ENCODE data around the gene IFT20.
"Not testable (repeated sequence)": the region's sequence is repeated elsewhere in the genome, so short reads cannot be mapped to it uniquely, and the experiment has no call there.

Gene IFT20

DNA sequence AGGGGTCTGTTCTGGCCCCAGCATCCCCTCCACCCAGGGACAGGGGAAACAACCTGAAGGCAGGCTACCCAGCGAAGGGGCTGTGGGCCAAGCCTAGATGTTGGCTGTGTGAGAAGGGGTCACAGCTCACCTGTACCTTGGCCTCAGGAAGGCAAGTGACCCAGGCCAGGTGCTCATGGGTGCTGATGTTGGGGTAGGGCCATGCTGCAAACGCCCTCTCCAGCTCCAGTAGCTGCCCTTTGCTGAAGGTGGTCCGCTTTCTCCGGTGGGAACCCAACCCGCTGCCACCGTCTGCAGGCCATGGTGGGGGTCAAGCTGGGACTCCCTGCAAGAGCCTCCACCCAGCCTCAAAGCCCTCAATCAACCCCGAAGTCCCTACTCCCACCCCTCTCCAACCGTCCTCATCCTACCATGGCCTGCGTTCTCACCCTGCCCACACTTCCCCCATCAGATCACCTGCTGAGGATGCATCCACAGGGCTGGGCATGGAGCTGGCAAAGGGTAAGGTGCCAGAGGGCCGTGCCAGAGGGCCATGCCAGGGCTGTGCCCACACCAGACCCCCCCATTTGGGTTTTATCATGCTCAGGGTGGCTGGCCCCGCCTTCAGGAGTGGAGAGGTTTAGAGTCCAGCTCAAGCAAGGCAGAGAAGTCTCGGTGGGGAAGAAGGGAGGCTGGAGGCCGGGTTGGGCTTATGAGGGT lies 29.5 kb upstream of the IFT20 start, which contains the start of gene SEBOX:
Gene SEBOX, minus strand, starts transcription at position 535 of the 699 bp plus-strand sequence. Its CDS starts 48 bp downstream, at position 487.
- DNase-seq (ENCODE audit: low spot score), result no peak

DNA sequence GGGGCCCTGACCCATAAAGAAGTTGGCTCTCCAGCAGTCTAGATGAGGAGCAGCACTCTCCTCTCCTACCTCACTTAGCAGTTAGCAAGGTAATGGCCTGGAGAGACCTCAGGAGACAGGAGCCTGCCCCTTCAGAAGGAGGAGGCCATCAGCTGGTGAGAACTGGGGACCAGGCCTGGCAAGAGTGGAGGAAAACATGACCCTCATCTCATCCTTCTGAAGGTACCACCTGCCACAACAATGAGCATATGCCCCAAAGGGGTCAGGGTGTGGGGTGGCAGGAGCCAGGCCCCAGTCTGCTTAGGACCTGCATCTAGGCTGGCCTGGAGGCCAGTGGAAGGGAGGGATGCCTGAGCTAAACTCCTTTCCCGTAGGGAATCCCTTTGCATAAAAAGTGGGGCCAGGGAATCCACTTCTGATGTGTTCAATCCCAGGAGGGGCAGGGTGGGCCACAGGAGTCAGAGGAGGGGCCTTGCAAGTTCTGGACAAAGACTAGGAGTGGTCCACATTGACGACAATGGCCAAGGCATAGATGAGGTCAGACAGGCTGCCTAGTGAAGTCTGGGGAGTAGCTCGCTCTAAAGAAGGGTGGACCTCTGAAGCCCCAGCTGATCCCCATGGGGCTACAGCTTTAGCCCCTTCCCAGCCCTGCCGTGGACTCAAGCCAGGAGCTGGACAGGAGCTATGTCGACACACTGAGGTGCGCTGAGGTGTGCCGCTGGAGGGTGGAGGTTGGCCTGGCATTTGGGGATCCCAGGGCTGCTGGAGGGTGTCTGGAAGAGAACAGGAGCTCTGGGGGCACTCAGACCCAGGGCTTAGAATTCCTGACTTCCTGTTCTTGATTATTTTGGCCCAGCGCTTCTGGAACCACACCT lies 28.7 kb upstream of the IFT20 start:
- no peak for DNase-seq (ENCODE audit: low spot score)

DNA sequence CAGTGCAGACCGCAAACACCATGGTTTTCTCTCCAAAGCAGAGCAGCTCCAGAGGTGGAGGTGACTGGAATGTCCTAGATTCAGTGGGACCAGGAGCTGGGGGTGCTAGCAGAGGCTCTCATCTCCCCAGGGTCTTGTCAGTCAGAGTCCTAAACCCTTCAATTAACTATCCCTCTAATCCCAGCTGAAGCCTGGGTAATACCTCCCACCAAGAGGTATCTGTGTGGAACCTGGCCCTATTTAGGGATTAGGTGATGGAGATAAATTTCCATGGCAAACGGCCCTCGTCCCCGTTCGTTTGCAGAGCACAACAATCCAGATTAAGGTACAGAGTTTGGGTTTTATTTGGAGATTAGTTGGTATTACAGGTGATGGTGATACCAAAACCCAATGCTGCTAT lies 27.9 kb upstream of the IFT20 start:
- no peak for DNase-seq (ENCODE audit: low spot score)

DNA sequence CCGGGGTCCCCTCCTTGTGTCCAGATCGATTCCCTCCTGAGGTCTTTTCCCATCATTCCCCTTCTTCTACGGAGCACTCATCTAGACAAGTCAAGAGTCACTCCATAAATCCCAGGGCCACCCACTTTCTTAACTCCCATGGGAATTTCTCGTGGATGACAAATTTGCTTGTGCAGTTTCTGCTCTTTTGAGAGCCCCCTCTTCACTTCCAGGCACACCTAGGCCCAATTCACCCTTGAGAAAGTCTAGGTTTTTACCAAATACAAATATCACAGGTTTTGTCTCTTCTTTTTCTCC lies 22.6 kb upstream of the IFT20 start:
- no peak for DNase-seq (ENCODE audit: low spot score)

DNA sequence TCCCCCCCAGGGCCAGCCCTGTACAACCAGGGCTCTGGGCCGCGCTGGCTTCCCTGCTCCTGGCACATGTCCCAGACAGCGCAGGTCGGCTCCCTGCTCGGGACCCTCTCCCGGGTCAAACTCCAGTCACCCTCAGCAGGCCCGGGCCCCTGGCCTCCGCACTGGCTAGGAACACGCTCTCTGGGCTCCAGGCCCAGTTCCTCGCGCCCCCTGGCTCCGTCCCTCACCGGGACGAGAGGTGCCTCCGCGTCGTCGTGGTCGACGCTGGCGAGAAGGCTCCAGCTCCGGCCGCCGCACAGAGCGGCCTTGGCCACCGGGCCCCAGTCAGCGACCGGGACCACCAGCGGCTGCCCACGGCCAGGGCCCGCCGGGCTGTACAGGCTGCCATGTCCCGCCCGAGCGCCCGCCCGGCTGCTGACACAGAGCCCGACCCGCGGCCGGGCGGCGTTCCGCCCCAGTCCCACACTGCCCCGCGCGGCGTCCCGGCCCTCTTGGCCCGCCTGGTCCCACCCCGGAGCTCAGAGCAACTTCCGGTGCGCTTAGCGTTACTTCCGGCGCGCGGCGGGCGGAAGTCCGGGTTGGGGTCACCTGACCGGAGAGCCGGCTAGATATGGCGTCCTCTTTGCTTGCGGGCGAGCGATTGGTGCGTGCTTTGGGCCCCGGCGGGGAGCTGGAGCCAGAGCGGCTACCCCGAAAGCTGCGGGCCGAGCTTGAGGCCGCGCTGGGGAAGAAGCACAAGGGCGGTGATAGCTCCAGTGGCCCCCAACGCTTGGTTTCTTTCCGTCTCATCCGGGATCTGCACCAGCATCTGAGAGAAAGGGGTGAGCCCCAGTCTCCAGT lies 22.0 kb upstream of the IFT20 start, which contains the start of gene POLDIP2:
Gene POLDIP2, minus strand, starts transcription at position 467 of the 840 bp plus-strand sequence. Its CDS starts 79 bp downstream, at position 388.
- peak; percentile 93 for DNase-seq (ENCODE audit: low spot score)

DNA sequence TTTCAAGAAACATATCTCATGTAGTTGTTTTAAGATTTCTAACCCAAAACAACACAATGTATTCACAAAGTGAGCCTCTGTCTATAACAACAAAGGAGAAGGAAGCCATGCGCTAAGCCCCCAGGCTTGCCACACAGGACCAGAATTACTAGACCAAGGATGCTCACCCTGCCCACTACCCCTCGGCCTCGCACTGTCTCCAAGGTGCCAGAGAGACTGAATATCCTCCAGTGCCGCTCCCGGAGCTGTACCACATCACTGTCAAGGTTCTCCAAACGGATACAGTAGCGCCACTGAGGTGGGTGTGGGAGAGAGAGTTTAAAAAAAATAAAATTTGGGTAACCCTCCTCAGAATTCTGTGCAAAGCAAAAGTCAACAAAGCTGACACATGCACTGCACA lies 15.0 kb upstream of the IFT20 start:
- DNase-seq (ENCODE audit: low spot score), result no peak

DNA sequence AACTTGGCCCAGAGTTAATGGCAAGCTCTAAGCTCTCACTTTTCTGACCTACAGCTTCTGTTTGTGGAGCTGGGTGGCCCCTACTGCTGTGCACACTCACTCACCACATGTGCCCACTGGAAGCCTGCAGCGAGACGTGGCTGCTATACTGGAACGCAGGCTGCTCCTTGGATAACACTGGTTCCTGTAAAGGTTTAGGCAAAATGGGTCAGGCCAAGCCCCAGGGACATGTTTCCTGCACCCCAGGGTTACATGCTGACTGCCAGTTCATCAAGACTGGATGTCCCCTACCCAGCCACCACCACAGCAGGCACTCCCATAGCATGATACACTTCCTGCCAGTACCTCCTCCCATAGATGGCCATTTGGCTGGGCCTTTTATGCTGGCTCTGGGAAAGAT lies 13.7 kb upstream of the IFT20 start:
- no peak for DNase-seq (ENCODE audit: low spot score)

DNA sequence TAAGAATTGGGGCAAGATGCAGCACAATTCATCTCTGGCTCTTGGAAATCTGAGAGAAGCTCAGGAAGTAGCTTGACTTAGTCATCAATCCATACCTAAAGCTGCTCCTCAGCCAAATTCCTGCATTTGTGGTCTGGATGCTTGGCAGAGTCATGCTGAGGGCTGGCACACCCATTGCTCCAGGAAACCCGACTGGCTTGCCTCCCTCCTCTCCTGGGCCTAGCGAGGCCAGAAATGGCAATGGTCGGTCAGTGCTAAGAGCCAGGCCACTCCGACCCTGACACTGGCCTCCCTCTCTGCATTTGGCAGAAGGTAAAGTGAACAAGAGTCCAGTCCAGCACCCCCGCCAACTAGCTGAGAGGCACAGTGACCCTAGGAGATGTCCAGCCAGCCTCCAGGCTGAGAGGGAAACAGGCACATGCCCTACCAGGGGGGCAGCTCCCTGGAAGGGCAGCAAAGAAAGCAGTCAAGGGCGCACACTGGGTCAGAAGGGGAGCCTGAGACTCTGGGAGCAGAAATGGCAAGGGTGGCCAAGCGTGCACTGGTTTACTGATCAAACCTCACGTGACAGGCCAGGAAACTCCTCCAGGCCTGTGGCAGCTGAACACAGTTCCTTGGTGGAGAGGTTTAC lies 12.1 kb upstream of the IFT20 start:
- DNase-seq (ENCODE audit: low spot score), result no peak

DNA sequence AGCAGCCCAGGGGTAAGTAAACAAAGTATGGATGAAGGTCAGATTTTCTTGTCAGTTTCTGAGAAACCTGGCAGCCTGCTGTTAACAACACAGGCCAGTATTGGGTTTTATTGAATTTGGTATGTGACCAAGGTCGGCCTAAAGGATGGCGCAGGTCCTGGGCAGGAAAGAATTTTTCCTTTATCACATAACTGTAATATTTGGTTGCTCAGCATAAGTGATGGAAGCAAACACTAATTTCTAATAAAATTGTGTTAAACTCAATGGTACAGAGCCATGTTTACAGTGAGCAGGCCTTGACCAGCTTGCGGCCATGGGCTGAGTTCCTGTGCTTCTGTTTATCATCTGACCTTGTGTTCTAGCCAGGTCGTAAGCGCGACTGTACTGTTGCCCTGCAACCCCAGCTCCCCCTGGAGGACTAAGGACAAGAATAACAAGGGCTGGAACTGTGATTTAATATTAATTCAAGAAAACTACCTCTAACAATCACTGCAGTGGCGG lies 11.5 kb upstream of the IFT20 start:
- DNase-seq (ENCODE audit: low spot score), result no peak

DNA sequence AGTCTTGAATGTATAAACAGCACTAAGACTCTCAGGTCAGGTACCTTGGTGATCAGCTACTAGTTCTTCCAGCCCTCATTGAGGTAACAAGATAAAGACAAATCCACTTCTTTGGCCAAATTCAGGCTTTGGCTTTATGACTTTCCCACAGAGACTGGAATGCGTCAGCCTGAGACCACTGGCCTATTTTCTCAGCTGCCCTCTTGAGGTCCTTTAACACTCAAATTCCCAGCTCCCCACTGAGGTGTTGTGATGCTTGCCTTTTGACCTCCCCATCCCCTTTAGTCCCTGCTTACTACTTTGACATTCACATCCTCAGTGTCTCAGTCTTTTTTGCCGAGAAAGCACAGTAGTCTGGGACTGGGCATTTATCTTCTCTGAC lies 10.9 kb upstream of the IFT20 start:
- DNase-seq (ENCODE audit: low spot score), result no peak

DNA sequence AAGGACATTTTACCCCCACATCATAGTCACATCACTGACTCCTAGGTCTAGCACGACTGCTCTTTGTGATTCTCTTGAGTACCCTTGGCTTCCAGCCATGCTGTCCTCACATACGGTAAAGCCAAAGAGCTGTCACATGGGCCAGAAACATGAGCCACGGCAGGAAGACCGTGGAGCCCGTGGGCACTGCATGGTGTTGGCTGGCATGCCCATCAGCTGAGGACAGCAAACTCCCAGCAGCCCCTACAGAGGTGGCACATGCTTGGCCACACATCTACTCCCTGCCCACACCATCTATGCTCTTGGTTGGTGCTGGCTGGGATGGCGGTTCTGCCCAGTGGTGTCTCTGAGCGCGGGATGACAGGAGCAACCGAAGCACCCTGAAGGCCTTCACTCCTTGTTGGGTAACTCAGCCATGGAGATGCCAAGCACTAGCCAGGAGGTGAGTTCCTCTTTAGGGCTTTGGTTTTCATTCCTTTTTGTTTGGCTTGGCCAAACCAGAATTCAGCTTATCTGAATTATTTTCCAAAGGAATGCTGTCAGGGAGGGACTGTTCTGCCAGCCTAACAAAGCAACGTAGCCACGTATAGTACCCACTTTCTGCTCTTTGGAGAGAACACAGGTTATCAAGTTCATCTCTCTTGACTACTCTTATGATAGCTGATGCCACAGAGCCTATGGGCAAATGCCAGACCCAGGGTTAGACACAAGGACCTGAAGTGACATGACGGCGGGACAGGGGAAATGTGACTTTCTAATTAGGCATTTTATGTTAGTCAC lies 10.3 kb upstream of the IFT20 start:
- DNase-seq (ENCODE audit: low spot score), result no peak

DNA sequence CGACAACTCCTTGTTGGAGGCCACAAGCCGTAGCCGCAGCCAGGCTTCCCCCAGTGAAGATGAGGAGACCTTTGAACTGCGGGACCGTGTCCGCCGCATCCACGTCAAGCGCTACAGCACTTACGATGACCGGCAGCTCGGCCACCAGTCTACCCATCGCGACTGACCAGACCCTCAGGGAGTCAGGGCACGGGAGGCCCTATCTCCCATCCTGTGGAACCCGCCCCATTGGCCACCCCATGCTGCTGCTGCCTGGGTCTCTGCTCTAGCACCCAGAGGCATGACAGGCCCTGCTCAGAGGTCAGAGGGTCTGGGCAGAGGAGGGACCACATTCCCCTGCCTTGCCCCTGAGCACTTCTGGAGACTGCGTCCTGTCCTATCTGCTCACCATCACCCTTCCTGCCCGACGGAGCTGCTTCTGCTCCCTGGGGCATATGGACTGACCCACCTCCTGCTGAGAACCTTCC lies 9.2 kb upstream of the IFT20 start:
- no peak for DNase-seq (ENCODE audit: low spot score)

DNA sequence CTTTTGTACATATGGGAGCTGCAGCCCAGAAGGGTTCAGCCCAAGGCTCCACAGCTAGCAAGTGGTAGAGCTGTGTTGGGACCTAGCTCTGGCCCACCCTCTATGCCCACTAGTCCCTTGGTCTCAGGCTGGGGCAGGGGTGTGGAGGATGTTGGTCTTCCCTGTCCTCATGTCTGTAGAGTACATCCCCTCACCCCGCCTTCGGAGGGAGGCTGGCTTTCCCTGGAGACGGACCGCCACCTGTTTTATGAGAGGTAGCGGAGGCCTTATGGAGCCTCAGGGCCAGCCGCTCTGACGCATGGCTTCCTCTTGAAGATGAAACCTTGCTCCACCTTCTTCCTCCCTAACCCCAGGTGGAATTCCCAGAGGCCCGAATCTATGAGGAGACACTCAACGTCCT lies 8.7 kb upstream of the IFT20 start:
- no peak for DNase-seq (ENCODE audit: low spot score)

DNA sequence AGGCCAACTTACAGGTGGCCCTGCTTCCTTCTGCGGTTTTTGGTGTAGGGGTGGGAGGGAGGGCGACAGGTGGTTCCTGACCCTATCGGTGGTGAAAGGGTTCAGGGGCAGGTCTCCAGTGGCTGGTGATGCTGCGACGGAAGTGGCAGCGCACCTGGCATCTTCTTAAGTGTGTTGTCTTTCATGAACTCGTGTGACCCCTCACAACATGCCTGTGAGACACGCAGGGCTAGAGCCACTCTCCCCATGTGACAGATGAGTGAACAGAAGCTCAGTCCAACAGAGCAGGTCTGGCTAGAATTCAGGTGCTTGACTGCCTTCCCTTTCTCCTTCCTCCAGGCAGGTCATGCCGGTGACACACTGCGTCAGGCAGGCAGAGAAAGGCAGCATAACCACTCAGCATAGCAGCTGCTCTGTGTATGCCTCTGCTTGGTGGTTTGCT lies 8.2 kb upstream of the IFT20 start:
- no peak for DNase-seq (ENCODE audit: low spot score)

DNA sequence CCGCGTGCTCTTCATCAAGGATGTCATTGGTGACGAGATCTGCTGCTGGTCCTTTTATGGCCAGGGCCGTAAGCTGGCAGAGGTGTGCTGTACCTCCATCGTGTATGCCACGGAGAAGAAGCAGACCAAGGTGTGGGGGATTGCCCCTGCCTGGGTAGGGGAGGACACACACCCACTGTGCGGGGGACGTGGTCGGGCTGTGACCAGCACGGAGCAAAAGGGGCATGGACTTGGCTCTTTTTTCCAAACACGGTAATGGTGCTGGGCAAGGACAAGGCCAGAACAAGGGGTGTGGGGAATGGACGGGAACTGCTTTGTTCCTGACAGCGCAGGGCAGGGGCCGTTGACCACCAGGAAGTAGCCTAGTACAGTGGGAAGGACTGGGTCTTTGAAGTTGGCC lies 7.0 kb upstream of the IFT20 start:
- no peak for DNase-seq (ENCODE audit: low spot score)

DNA sequence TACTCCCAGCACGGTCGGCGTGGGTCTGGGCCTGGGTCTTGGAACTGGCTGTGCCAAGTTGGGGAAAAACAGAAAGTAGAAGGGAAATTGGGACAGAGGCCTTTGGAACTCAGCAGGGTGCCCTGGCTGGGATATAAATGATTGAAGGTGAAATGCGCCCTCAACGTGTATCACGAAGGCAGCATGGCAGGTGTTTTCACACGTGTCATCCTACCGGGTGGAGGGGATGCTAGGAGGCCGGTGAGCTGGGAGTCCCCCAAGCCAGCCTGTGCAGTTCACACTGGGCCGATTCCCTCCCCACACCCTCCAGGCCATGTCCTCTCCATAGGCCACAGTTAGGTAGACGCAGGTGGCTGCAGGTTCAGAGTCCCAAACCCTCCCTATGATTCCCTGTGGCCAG lies 6.2 kb upstream of the IFT20 start:
- no peak for DNase-seq (ENCODE audit: low spot score)

DNA sequence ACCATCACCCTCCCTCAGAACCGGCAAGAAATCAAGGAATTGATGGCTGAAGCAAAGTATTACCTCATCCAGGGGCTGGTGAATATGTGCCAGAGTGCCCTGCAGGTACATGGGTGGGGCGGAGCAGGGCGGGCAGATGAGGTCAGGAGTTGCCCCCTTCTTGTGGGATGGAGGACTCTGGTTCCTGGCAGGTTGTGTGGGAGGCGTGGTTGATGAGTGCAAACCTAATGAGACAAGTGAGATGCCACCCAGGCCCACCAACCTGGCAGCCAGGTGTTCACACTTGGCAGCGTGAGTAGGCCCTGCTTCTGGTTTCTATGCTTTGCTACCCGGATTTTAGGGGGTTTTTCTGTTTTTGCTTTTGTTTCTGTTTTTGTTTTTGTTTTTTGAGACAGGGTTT lies 5.1 kb upstream of the IFT20 start:
- no peak for DNase-seq (ENCODE audit: low spot score)

DNA sequence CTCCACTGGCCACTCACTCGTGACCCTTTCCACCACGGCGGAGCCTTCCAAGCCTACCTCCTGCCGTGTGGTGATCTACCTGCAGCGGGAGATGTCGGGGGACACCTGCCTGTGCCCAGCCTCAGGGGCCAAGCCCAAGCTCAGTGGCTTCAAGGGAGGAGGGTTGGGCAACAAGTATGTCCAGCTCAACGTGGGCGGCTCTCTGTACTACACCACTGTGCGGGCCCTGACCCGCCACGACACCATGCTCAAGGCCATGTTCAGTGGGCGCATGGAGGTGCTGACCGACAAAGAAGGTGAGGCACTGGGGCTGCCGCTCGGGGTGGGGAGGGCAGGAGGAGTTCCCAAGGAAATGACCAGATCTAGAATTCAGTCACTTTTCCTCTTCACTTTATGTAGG lies 4.2 kb upstream of the IFT20 start:
- DNase-seq (ENCODE audit: low spot score), result no peak

DNA sequence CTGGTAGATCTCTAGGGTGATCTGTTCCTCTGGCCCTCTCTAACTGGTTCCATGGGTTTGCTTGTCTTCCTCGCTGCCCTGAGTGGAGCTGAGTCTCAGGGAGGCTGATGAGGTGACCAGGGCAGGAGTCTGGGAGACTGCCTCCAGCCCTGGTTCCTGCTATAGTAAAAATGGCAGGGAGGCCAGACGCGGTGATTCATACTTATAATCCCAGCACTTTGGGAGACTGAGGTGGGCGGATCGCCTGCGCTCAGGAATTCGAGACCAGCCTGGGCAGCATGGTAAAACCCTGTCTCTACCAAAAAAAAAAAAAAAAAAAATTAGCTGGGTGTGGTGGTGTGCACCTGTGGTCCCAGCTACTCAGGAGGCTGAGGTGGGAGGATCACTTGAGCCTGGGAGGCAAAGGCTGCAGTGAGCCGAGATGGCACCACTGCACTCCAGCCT lies 3.5 kb upstream of the IFT20 start:
- DNase-seq (ENCODE audit: low spot score), result not testable (repeated sequence)

DNA sequence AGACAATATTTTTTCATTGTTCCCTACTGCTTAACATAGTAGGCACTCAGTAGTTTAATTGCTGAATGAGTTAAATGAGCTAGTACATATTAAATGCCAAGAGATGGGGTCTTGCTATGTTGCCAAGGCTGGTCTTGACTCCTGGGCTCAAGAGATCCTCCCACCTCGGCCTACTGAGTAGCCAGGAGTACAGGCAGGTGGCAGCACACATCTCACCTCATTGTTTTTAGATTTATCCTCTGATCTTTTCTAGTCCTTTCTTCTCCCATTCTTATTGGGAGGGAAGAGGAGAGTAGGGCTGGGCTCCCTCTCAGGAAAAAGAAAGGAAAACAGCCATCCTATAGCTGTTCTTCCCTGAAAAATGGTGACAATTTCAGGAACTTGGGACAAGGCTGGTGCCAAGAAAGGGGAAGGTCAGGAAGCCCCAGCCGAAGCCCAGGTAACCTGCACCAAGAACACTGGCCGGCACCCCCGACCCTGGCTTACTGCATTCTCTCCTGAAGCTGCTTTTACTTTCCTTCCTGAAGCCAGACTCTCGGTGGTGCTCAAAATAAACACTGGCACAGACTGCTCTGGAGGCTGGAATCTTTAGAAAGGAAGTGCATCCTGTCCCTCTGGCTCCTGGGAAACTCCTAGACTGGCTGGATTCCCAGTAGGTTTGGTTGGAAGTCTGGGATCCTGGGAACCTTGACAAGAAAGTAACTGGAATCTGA lies 2.9 kb upstream of the IFT20 start:
- DNase-seq (ENCODE audit: low spot score), result no peak

All from HuH-7 (cell line).